Esophagus squamous epithelium (tissue), 4 donors: ENCODE measurements around the gene CHI3L2.

Source experiments
- POLR2A ChIP-seq, 4 donors: fragments of 450-650 bp; IDR thresholded peaks; one replicate each; pipeline ENCODE4 v1.6.1; 2017; ENCODE audit warnings: antibody characterized with exemption in 4 of 4, mild to moderate bottlenecking in 4 of 4, moderate library complexity in 3 of 4
- TF ChIP-seq, protein P1 (sequence below), 6 experiments: fragments of 450-650 bp in 4 of 6; fragments of 200-600 bp in 2 of 6; sonication (generic) in 2 of 6; IDR thresholded peaks; one replicate each; pipeline ENCODE4 v1.5.1; 2016 to 2019; ENCODE audit warnings: antibody characterized with exemption in 6 of 6, mild to moderate bottlenecking in 4 of 6, moderate library complexity in 4 of 6

DNA sequence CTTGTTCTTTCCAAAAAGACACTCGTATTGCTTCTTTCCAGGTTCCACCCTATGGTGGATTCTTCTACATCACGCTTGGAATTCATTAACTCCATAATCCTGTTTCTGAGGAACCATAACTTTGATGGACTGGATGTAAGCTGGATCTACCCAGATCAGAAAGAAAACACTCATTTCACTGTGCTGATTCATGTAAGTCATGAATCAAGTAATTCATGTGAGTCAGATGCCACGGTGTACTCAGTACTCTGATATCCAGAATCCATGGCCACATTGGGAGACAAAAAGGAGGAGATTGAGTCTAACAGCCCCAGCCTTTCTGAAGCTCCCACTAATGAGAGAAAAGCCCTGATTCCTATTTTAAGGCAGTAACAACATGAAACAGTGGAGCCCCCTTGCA lies 7.4 kb downstream of the CHI3L2 start:
- TF ChIP-seq, protein P1, sequence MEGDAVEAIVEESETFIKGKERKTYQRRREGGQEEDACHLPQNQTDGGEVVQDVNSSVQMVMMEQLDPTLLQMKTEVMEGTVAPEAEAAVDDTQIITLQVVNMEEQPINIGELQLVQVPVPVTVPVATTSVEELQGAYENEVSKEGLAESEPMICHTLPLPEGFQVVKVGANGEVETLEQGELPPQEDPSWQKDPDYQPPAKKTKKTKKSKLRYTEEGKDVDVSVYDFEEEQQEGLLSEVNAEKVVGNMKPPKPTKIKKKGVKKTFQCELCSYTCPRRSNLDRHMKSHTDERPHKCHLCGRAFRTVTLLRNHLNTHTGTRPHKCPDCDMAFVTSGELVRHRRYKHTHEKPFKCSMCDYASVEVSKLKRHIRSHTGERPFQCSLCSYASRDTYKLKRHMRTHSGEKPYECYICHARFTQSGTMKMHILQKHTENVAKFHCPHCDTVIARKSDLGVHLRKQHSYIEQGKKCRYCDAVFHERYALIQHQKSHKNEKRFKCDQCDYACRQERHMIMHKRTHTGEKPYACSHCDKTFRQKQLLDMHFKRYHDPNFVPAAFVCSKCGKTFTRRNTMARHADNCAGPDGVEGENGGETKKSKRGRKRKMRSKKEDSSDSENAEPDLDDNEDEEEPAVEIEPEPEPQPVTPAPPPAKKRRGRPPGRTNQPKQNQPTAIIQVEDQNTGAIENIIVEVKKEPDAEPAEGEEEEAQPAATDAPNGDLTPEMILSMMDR (IDR thresholded peaks at IDR 0.05): no peak
- no peak for TF ChIP-seq POLR2A (IDR thresholded peaks at IDR 0.05)
